Naive thymus-derived CD8-positive, alpha-beta T cell (primary cell): ENCODE results near the gene POLR3E. TPM values are rescaled to one million over a fixed set of nuclear protein-coding genes. Genes with fewer than 3 reads are reported as not detected.

Experiments
- ATAC-seq, 2 donors: fragments of 150-1000 bp; cut with Tn5 transposase in 1 of 2; sonication (Bioruptor Pico), chemical (Tn5 transposase) in 1 of 2; 1 replicate in 1 of 2; 2 replicates in 1 of 2; pipeline ENCODE4 v1.10.0; 2021; ENCODE audit warnings: mild to moderate bottlenecking in 2 of 2, moderate library complexity in 2 of 2
- POLR2A ChIA-PET: fragments of 350-600 bp; sonication (Branson Sonifier 250); formaldehyde crosslinking; loops from one replicate; lab custom pipeline; 2021; ENCODE audit warnings: antibody characterized with exemption; lab: Charles Lee
- DNase-seq, 10 donors: peaks; one replicate each; pipeline versions ENCODE4 v3.0.0 to v3.0.0-alpha.2; 2020 to 2022
- H3K27ac Mint-ChIP-seq, 10 donors: one replicate each; pipeline ENCODE4 v1.8.0; 2020 to 2022; ENCODE audit warnings: mild to moderate bottlenecking in 10 of 10, mixed read lengths in 10 of 10, moderate library complexity in 4 of 10, inconsistent platforms in 1 of 10
- H3K27me3 Mint-ChIP-seq, 5 donors: one replicate each; pipeline ENCODE4 v1.8.0; 2021 to 2022; ENCODE audit warnings: mixed read lengths in 5 of 5
- H3K36me3 Mint-ChIP-seq, 3 donors: one replicate each; pipeline ENCODE4 v1.8.0; 2020 to 2022; ENCODE audit warnings: mixed read lengths in 3 of 3, mild to moderate bottlenecking in 2 of 3, inconsistent platforms in 1 of 3
- H3K4me1 Mint-ChIP-seq, 4 donors: one replicate each; pipeline ENCODE4 v1.8.0; 2021 to 2022; ENCODE audit warnings: mixed read lengths in 4 of 4
- H3K4me3 Mint-ChIP-seq, 10 donors: one replicate each; pipeline ENCODE4 v1.8.0; 2020 to 2022; ENCODE audit warnings: mild to moderate bottlenecking in 10 of 10, mixed read lengths in 10 of 10, moderate library complexity in 6 of 10, inconsistent platforms in 1 of 10
- H3K9me3 Mint-ChIP-seq, 9 donors: one replicate each; pipeline ENCODE4 v1.8.0; 2020 to 2022; ENCODE audit warnings: mixed read lengths in 9 of 9, mild to moderate bottlenecking in 3 of 9, inconsistent platforms in 1 of 9, moderate library complexity in 1 of 9
- polyA plus RNA-seq, 3 donors: library from polyadenylated mRNA; unstranded; fragments of 300-500 nt; fragmentation: Illumina TruSeq; gene quantifications; one replicate each; pipeline ENCODE4 v1.2.3, GENCODE V29; 2021
- total RNA-seq, 8 experiments: library from RNA in 2 of 8; stranded (reverse) in 2 of 8; gene quantifications; one replicate each; pipeline ENCODE4 v1.2.3 and lab custom pipeline; 2021 to 2026

Gene POLR3E
- total and polyA plus RNA-seq, 5 experiments from 2014 or later: 11.1 to 110 (median 13.9) TPM

GRCh38 chr16:22326771-22327445 is 29.7 kb downstream of the POLR3E start:
- POLR2A ChIA-PET: interaction anchor here (0.9 to 1.6 kb wide), 3 partner anchors 11 to 48 kb away, joined by 3 to 4 read pairs (median 4); partner anchors contain the start of gene CDR2
- Mint-ChIP-seq H3K36me3 (peaks cover 4 to 82% (median 19%) of the 10 kb centered on the region in 3 donors), H3K27ac (peak overlapping the region in 9 of 10 donors; percentile 31 to 80 (median 62)), H3K9me3 (no peaks in the 10 kb centered on the region), H3K27me3 (no peaks in the 10 kb centered on the region), H3K4me3 (peak overlapping the region in 1 of 10 donors; percentile 35), H3K4me1 (peaks cover 11 to 21% (median 18%) of the 10 kb centered on the region in 4 donors)
- ATAC-seq (no peak), DNase-seq (no peak)

GRCh38 chr16:22327446-22327775 is 30.2 kb downstream of the POLR3E start:
- POLR2A ChIA-PET: interaction anchor here (0.5 to 1.0 kb wide), 3 partner anchors 10 to 53 kb away, joined by 3 to 5 read pairs (median 4); no protein-coding TSS in a partner anchor
- Mint-ChIP-seq H3K9me3 (no peaks in the 10 kb centered on the region), H3K27me3 (no peaks in the 10 kb centered on the region), H3K36me3 (peaks cover 4 to 85% (median 24%) of the 10 kb centered on the region in 3 donors), H3K4me1 (peaks cover 11 to 23% (median 18%) of the 10 kb centered on the region in 4 donors), H3K4me3 (no peak overlapping the region), H3K27ac (peak overlapping the region in 8 of 10 donors; percentile 31 to 81 (median 61))
- ATAC-seq (no peak), DNase-seq (no peak)

DNA sequence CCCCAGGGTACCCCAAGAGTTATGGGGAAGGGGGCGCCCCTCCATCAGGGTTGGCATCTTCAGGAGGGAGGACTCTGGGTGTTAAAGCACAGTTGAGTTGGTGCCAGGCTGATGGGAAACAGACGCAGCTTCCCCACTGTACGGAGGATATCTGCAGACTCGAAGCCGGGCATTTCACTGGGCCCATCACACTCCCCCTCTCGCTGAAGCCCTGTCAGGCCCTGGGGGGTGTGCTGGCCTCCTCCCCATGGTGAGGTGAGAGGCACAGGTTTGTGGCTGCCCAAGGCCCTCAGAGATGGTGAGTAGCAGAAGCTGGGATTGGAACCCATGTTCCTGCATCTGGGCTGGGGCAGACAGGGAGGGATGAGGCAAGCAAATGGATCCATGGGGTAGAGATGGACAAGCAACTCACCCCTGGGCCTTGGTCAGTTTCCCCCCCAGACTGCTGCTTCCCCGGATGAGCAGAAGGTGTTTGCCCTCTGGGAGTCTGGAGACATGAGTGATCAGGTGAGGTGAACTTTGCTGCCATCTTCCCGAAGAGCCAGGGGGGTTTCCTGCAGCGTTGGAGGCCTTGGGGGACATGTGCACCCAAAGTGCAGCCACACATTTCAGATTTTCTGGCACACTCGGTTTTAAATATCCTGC is 31.0 kb downstream of the POLR3E start:
- peaks cover 13 to 23% (median 17%) of the 10 kb centered on the region in 4 donors for H3K4me1 Mint-ChIP-seq
- DNase-seq (no peak), ATAC-seq (no peak)
- no peak overlapping the region for H3K4me3 Mint-ChIP-seq
- peak overlapping the region in 7 of 10 donors; percentile 43 to 89 (median 57) for H3K27ac Mint-ChIP-seq
- no peaks in the 10 kb centered on the region for H3K9me3 Mint-ChIP-seq
- H3K36me3 Mint-ChIP-seq: peaks cover 4 to 88% (median 27%) of the 10 kb centered on the region in 3 donors
- no peaks in the 10 kb centered on the region for H3K27me3 Mint-ChIP-seq
- POLR2A ChIA-PET: interaction anchor here (0.5 to 0.9 kb wide), 2 partner anchors 10 to 52 kb away, joined by 3 to 5 read pairs; no protein-coding TSS in a partner anchor

DNA sequence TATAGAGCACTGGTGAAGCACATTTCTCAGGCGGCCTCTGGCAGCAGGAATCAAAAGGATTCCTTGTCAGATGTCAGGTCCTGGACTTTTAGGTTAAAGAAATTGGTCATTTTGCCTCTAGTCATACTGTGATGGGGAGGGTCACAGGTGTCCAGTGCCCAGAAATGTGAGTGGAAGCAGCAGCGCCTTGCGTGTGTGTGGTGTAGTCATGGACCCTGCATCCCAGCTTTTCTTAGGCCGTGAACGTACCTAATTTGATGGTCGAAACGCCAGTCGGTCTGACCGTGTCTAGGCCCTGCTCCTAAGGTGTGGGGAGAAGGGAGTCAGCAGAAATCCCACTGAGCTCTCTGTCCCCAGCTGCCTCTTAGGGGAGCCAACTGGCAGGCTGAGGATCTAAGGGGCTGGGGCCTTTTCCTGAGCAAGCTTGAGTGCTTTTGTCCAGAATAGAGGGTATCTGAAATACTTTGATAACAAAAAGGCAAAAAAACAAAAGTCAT is 32.0 kb downstream of the POLR3E start:
- Mint-ChIP-seq H3K27me3 (no peaks in the 10 kb centered on the region), H3K4me3 (peak overlapping the region in 1 of 10 donors; percentile 34), H3K4me1 (peaks cover 10 to 22% (median 17%) of the 10 kb centered on the region in 4 donors), H3K36me3 (peaks cover 7 to 90% (median 35%) of the 10 kb centered on the region in 3 donors), H3K9me3 (no peaks in the 10 kb centered on the region), H3K27ac (peak overlapping the region in 9 of 10 donors; percentile 29 to 84 (median 46))
- no peak for DNase-seq
- no peak for ATAC-seq
- POLR2A ChIA-PET: interaction anchor here (0.6 to 2.2 kb wide), 5 partner anchors 8 to 280 kb away, joined by 3 to 9 read pairs (median 5); no protein-coding TSS in a partner anchor

DNA sequence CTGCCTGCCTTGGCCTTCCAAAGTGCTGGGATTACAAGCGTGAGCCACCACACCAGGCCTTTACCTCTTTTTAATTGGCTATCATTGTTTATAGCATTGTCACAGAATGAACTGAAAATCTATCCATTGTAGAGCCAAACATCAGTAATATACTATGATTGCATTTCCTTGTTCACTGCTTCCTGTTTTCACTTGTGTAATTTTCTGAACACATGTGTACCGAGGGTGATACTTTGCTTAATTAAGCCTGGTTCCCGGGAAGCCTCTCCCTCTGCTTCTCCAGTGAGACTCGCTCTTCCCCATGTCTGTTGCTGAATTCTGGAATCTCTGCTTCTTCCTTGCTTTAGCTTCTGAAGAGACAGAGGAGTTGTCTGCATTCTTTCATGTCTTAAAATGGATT is 33.1 kb downstream of the POLR3E start:
- Mint-ChIP-seq H3K4me3 (no peak overlapping the region), H3K27ac (peak overlapping the region in 9 of 10 donors; percentile 15 to 84 (median 46)), H3K4me1 (peaks cover 10 to 23% (median 19%) of the 10 kb centered on the region in 4 donors), H3K27me3 (no peaks in the 10 kb centered on the region), H3K9me3 (peaks cover 0 to 4% (median 0%) of the 10 kb centered on the region in 9 donors), H3K36me3 (peaks cover 18 to 92% (median 46%) of the 10 kb centered on the region in 3 donors)
- DNase-seq (no peak), ATAC-seq (no peak)
- POLR2A ChIA-PET: interaction anchor here (0.7 to 2.2 kb wide), 4 partner anchors 9 to 52 kb away, joined by 4 to 9 read pairs (median 6); no protein-coding TSS in a partner anchor

GRCh38 chr16:22333457-22333994 is 36.3 kb downstream of the POLR3E start:
- H3K36me3 Mint-ChIP-seq: peaks cover 39 to 91% (median 74%) of the 10 kb centered on the region in 3 donors
- POLR2A ChIA-PET: interaction anchor here (0.7 to 1.2 kb wide), 2 partner anchors 14 to 39 kb away, joined by 3 to 4 read pairs; no protein-coding TSS in a partner anchor
- ATAC-seq (no peak), DNase-seq (no peak)
- peak overlapping the region in 9 of 10 donors; percentile 3 to 81 (median 25) for H3K27ac Mint-ChIP-seq
- peaks cover 10 to 25% (median 18%) of the 10 kb centered on the region in 4 donors for H3K4me1 Mint-ChIP-seq
- H3K27me3 Mint-ChIP-seq: no peaks in the 10 kb centered on the region
- H3K4me3 Mint-ChIP-seq: no peak overlapping the region
- H3K9me3 Mint-ChIP-seq: peaks cover 12 to 33% (median 24%) of the 10 kb centered on the region in 9 donors

DNA sequence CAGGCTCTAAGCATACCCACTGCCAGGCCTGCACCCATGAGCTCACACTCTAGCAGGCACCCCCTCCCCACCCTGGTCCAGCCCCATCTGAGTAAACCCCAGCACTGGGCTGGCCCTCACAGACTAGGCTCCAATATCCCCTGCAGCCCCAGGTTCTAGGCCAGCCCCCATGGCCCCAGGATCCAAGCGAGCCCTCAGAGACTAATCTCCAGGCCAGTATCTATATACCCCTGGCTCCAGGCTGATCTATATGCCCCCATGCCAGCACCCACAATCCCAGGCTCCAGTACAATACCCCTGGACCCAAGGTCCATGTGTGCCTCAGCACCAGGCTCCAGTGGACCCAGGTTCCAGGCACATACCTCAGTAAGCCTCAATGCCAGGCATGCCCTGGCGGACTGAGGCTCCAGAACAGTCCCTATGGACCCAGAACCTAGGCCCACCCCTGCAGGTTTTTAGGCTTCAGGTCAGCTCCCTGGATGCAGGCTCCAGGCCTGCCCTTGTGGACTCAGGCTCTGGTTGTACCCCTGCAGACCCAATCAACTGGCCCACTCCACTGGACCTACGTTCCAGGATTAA is 38.5 kb downstream of the POLR3E start:
- H3K27me3 Mint-ChIP-seq: no peaks in the 10 kb centered on the region
- POLR2A ChIA-PET: no interaction called here
- peak overlapping the region in 4 of 10 donors; percentile 33 to 81 (median 62) for H3K27ac Mint-ChIP-seq
- DNase-seq (no peak), ATAC-seq (no peak)
- peaks cover 0 to 15% (median 9%) of the 10 kb centered on the region in 4 donors for H3K4me1 Mint-ChIP-seq
- peak overlapping the region in 1 of 10 donors; percentile 6 for H3K4me3 Mint-ChIP-seq
- H3K9me3 Mint-ChIP-seq: peaks cover 15 to 53% (median 35%) of the 10 kb centered on the region in 9 donors
- H3K36me3 Mint-ChIP-seq: peaks cover 47 to 86% (median 83%) of the 10 kb centered on the region in 3 donors

DNA sequence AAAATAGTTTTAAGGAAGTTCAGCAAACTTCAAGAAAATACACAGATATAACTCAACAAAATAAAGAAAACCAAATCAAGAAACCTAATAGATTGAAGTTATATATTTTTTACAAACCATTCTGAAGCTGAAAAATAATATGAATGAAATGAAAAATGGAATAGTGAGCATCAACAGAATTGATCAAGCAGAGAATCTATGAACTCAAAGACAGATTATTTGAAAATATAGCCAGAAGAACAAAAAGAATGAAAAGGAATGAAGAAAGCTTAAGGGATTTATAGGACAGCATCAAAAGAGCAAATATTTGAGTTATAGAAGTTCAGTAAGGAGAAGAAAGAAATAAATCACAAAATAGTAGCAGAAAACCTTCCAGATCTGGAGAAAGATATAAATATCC is 39.4 kb downstream of the POLR3E start:
- Mint-ChIP-seq H3K36me3 (peaks cover 44 to 86% (median 80%) of the 10 kb centered on the region in 3 donors), H3K27ac (peak overlapping the region in 2 of 10 donors; percentile 33 to 39), H3K4me3 (no peak overlapping the region), H3K9me3 (peaks cover 15 to 61% (median 38%) of the 10 kb centered on the region in 9 donors), H3K4me1 (peaks cover 3 to 17% (median 11%) of the 10 kb centered on the region in 4 donors), H3K27me3 (no peaks in the 10 kb centered on the region)
- POLR2A ChIA-PET: interaction anchor here (1.2 kb wide), 1 partner anchor 39 kb away, joined by 3 read pairs; no protein-coding TSS in a partner anchor
- ATAC-seq (no peak), DNase-seq (no peak)

- peak overlapping the region in 1 of 10 donors; percentile 10 for H3K4me3 Mint-ChIP-seq
- DNase-seq (no peak), ATAC-seq (no peak)
- H3K27ac Mint-ChIP-seq: peak overlapping the region in 2 of 10 donors; percentile 33 to 39
- H3K27me3 Mint-ChIP-seq: no peaks in the 10 kb centered on the region
- H3K9me3 Mint-ChIP-seq: peaks cover 15 to 66% (median 38%) of the 10 kb centered on the region in 9 donors
- POLR2A ChIA-PET: interaction anchor here (1.1 to 1.2 kb wide), 3 partner anchors 16 to 38 kb away, joined by 3 to 4 read pairs (median 3); no protein-coding TSS in a partner anchor
- peaks cover 7 to 19% (median 12%) of the 10 kb centered on the region in 4 donors for H3K4me1 Mint-ChIP-seq
- peaks cover 42 to 85% (median 79%) of the 10 kb centered on the region in 3 donors for H3K36me3 Mint-ChIP-seq
These were observed 39.8 kb downstream of the POLR3E start for GRCh38 chr16:22337045-22337444.

DNA sequence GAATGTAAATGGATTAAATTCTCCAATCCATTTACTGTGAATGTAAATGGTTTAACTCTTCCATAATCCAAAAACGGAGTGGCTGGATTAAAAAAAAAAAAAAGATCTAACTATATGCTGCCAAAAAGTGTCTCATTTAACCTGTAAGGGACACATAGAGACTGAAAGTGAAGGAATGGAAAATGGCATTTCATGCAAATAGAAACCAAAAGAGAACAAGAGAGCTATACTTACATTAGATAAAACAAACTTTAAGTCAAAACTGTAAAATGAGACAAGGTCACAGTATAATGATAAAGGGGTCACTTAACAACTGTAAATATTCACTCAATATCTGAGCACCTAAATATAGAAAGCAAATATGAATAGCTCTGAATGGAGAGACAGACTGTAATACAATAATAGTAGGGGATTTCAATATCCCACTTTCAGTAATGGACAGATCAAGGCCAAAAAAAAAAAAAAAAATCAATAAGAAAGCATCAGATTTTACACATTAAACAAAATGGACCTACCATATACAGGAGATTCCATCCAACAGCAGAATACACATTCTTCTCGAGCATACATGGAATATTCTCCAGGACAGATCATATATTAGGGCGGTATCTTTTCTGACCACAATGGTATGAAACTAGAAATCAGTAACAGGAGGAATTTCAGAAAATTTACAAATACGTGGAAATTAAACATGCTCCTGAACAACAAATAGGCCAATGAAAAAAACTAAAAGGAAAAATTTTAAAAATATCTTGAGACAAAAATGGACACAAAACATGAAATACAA is 40.8 kb downstream of the POLR3E start:
- ATAC-seq: no peak
- no peak for DNase-seq
- peak overlapping the region in 5 of 10 donors; percentile 5 to 59 (median 13) for H3K27ac Mint-ChIP-seq
- no peak overlapping the region for H3K4me3 Mint-ChIP-seq
- peaks cover 15 to 66% (median 38%) of the 10 kb centered on the region in 9 donors for H3K9me3 Mint-ChIP-seq
- H3K27me3 Mint-ChIP-seq: no peaks in the 10 kb centered on the region
- POLR2A ChIA-PET: interaction anchor here (0.6 to 2.4 kb wide), 6 partner anchors 9 to 37 kb away, joined by 3 to 6 read pairs (median 3); no protein-coding TSS in a partner anchor
- H3K36me3 Mint-ChIP-seq: peaks cover 42 to 88% (median 74%) of the 10 kb centered on the region in 3 donors
- peaks cover 8 to 27% (median 21%) of the 10 kb centered on the region in 4 donors for H3K4me1 Mint-ChIP-seq

- H3K27me3 Mint-ChIP-seq: no peaks in the 10 kb centered on the region
- DNase-seq: no peak
- peaks cover 27 to 67% (median 63%) of the 10 kb centered on the region in 3 donors for H3K36me3 Mint-ChIP-seq
- peak overlapping the region in 2 of 10 donors; percentile 12 to 74 for H3K27ac Mint-ChIP-seq
- H3K9me3 Mint-ChIP-seq: peaks cover 15 to 59% (median 38%) of the 10 kb centered on the region in 9 donors
- peaks cover 6 to 27% (median 18%) of the 10 kb centered on the region in 4 donors for H3K4me1 Mint-ChIP-seq
- POLR2A ChIA-PET: interaction anchor here (0.7 to 1.0 kb wide), 3 partner anchors 9 to 34 kb away, joined by 3 to 7 read pairs (median 3); partner anchors contain the start of gene CDR2
- no peak for ATAC-seq
- H3K4me3 Mint-ChIP-seq: no peak overlapping the region
These were observed 43.7 kb downstream of the POLR3E start for GRCh38 chr16:22340945-22341344.
